GM12865 (cell line): Measurements from ENCODE around the gene CDKAL1.
"Not testable (repeated sequence)": the region's sequence is repeated elsewhere in the genome, so short reads cannot be mapped to it uniquely, and the experiment has no call there.

Experiments used
- DNase-seq: peaks from one replicate; pipeline ENCODE4 v3.0.0; 2010; ENCODE audit warnings: low read depth
- H3K4me3 ChIP-seq: 2 replicates; pipeline ENCODE4 v1.5.1; 2011; ENCODE audit warnings: mild to moderate bottlenecking, low read depth, low read length, control low read depth
- TF ChIP-seq, protein P1 (sequence below): IDR thresholded peaks from 2 replicates; pipeline ENCODE4 v1.5.1; 2011; ENCODE audit warnings: low read length, control low read depth, low read depth, inconsistent platforms; ENCODE audit not compliant: insufficient read depth; ENCODE audit errors: missing control alignments

CDKAL1 gene

DNA sequence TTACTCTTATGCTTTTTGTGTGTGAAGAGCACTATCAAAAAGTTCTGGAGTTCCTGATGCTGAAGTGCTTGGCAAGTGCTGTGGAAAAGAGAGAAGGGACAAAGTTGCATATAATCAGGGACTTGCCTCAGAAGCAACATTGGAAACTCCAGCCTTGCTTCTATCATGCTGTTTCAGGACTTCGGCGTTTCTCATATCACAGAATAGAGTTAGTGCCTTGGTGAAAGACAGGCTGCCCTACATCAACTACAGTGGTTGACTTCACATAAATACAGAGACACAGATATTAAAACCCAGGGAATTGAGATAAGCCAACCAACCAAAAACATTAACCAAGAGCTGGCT, 36.2 kb upstream of the CDKAL1 start:
- TF ChIP-seq, protein P1, sequence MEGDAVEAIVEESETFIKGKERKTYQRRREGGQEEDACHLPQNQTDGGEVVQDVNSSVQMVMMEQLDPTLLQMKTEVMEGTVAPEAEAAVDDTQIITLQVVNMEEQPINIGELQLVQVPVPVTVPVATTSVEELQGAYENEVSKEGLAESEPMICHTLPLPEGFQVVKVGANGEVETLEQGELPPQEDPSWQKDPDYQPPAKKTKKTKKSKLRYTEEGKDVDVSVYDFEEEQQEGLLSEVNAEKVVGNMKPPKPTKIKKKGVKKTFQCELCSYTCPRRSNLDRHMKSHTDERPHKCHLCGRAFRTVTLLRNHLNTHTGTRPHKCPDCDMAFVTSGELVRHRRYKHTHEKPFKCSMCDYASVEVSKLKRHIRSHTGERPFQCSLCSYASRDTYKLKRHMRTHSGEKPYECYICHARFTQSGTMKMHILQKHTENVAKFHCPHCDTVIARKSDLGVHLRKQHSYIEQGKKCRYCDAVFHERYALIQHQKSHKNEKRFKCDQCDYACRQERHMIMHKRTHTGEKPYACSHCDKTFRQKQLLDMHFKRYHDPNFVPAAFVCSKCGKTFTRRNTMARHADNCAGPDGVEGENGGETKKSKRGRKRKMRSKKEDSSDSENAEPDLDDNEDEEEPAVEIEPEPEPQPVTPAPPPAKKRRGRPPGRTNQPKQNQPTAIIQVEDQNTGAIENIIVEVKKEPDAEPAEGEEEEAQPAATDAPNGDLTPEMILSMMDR, result no peak
- DNase-seq, result no peak
- H3K4me3 ChIP-seq, result no peak overlapping the region

DNA sequence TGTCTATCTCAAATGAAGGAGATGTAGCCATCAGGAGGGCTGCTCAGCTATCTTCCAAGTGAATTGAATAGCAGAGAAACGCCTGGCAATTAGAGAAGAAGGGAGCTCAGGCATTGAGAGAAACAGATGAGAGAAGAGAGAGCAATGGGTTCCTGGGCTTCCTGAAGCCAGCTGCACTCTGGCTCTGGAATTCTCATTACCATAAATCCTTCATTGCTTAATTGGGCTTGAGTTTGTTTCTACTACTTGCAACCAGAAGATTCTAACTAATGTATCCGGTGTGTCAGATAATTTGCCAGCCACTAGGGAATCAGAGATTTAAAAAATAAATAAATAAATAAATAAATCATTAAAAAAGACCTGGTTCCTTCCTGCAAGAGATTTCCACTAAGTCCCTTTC, 25.0 kb upstream of the CDKAL1 start:
- H3K4me3 ChIP-seq, result no peak overlapping the region
- TF ChIP-seq, protein P1, result no peak
- DNase-seq, result no peak

DNA sequence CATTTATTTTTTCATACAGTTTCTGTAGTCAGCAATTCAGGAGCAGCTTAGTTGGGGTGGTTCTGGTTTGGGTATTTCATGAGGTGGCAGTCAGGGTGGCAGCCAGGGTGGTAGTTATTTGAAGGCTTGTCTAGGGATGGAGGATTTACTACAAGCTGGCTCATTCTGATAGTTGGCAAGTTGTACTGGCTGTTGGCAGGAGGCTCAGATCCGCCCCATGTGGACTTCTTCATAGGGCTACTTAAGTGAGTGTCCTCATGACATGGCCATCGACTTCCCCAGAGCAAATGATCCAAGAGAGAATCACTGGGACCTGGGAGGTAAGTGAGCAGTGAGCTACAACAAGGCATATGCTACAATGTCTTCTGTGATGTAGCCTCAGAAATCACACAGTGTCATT, 22.4 kb upstream of the CDKAL1 start:
- no peak for DNase-seq
- H3K4me3 ChIP-seq, result no peak overlapping the region
- TF ChIP-seq, protein P1, result no peak

GRCh38 chr6:20525208-20525607, 9.0 kb upstream of the CDKAL1 start:
- not testable (repeated sequence) for DNase-seq

DNA sequence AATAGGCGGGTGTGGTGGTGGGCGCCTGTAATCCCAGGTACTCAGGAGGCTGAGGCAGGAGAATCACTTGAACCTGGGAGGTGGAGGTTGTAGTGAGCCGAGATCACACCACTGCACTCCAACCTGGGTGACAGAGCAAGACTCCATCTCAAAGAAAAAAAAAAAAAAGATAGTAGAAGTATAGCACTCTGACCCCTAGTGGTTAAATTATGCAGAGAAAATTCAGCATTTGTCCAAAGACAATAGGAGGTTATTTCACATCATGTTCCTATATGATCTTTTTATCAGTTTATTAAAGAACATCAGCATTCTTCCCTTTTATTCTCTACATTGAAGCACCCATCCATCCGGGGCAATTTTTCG, 5.2 kb upstream of the CDKAL1 start:
- not testable (repeated sequence) for H3K4me3 ChIP-seq

More at GRCh38 chr6:20525208-20525607, 9.0 kb upstream of the CDKAL1 start:
- not testable (repeated sequence) for H3K4me3 ChIP-seq

DNA sequence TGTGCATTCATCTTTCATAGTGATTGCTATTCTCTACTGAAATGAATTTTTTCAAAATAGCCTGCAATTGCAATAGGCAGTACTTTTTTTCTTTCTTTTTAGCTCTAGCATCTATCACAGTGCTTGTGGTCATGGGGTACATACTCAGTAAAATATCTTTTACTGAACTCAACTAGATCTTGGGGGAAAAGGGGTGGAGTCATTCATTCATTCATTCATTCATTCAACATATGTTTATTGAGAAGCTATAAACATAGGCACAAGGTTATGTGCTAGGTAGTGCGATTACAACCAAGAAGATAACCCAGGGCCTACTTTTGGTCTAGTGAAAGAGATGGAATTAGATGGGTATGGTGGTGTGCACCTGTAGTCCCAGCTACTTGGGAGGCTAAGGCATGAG, 1.4 kb upstream of the CDKAL1 start:
- TF ChIP-seq, protein P1, result no peak
- DNase-seq, result no peak
- no peak overlapping the region for H3K4me3 ChIP-seq

More for the DNA sequence above, 5.2 kb upstream of the CDKAL1 start:
- TF ChIP-seq, protein P1, result peak; percentile 24
- peak; percentile 59 for DNase-seq

DNA sequence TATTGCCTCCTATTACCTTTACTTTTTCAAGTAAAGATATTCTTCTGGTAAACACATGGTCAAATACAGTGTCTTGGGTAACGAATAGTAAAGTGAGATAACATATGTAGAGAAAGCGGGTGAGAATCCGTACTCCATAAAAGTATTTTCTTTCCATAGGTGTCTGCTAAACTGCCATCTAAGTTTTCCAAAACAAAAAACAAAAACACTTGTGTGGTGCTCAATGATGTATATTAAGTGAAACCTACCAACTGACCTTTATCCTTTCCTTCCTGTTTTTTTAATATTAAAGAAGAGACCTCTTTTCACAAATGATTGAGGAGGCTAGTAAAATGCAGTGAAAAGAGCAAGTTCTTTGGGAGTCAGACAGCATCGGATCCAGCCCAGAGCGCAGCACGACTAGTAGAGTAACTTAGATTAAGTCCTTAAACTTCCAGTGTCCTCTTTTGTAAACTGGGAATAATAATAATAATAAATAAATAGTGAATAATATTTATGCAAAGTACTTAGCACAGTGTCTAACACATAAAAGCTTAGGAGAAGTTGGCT, 437 bp upstream of the CDKAL1 start:
- DNase-seq, result no peak
- peak overlapping the region; percentile 89 for H3K4me3 ChIP-seq
- TF ChIP-seq, protein P1, result no peak

DNA sequence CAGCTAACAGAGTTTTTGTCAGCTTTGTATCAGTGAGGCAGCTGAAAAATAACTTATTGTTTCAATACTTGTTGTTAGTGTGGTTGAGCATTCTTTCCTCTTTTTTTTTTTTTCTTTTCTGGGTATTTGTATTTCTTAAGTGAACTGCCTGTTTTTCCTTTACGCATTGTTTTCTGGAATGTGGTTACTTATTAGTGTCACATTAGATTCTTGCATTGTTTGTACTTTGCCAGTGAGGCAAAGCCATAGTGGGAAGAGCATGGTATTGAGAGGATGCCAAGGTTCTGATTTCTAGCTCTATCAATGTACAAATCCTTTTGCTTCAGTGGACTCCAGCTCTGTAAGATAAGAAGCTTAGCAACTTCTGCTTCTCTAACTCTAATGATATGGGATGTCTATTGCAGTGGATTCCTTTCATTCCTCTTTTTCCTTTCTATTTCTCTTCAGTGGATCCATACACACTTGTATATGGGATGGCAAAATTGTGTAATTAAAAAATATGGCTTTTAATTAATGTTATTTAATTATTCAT, 3.9 kb downstream of the CDKAL1 start:
- TF ChIP-seq, protein P1, result no peak
- no peak for DNase-seq

More for the DNA sequence above, 3.9 kb downstream of the CDKAL1 start:
- no peak overlapping the region for H3K4me3 ChIP-seq
